ENCODE measurements around the gene MORN1. TPM values are rescaled to one million over a fixed set of nuclear protein-coding genes. Genes with fewer than 3 reads are reported as not detected.
A peak's percentile ranks its signal among the peaks of the same experiment; 100 is the strongest.

The MORN1 gene
- total and polyA plus RNA-seq, 9 of the 15 experiments (the other 6 are each of a cell fraction or from before 2014, with no cell fraction given) = 0.24 to 9.3 (median 4.2) TPM

GRCh38 chr1:2376261-2376741 lies 15.1 kb downstream of the MORN1 start (continued):
- TF ChIP-seq HMGN3 (IDR thresholded peaks at IDR 0.05; ENCODE audit: borderline replicate concordance, extremely low read depth, insufficient read length, low read depth, low read length) = no peak
- TF ChIP-seq MTA1 (IDR thresholded peaks at IDR 0.05; ENCODE audit: borderline replicate concordance) = no peak

GRCh38 chr1:2375923-2376260 lies 15.5 kb downstream of the MORN1 start:
- intact Hi-C loops (cut with micrococcal nuclease) = loop anchor here (10.0 kb wide), 1 partner anchor 61 kb away; no protein-coding TSS in a partner anchor
- DNase-seq (ENCODE audit: extremely low read depth in 1 of 4, low spot score in 3 of 4) = no peak
- no peak for ATAC-seq
- no peaks in the 10 kb centered on the region for H3K79me2 ChIP-seq (ENCODE audit: control insufficient read depth, insufficient read depth, low read length)
- no peaks in the 10 kb centered on the region for H3K36me3 ChIP-seq (ENCODE audit: control insufficient read depth, insufficient read depth, low read length)
- H3K4me3 ChIP-seq = no peak overlapping the region
- H3K27ac ChIP-seq (ENCODE audit: extremely low read depth, low read depth, low read length) = no peak overlapping the region
- H3K9ac ChIP-seq (ENCODE audit: insufficient read depth in 1 of 2, low read depth in 2 of 2, low read length in 2 of 2) = no peak overlapping the region; a peak in 1 of 4 replicates
- CTCF ChIA-PET (ENCODE audit: low intra/inter-chr PET ratio) = no interaction called here
- TF ChIP-seq POLR2G (IDR thresholded peaks at IDR 0.05; ENCODE audit: low read depth, low read length) (peak; percentile 8), ATF2 (CRISPR knock-in tag; IDR thresholded peaks at IDR 0.05) (0 out of 2 replicates have a peak, but pooled peaks have one; percentile 54), LCOR (CRISPR knock-in tag; IDR thresholded peaks at IDR 0.05) (no peak)
- in situ Hi-C loops (cut with MboI) = loop anchor here (10.0 kb wide), 1 partner anchor 181 kb away; the partner anchor contains the start of gene FAAP20
- H3K9me3 ChIP-seq (replicated peaks; ENCODE audit: control insufficient read depth, insufficient read depth, low read depth, low read length) = no peaks in the 10 kb centered on the region
- H3K4me1 ChIP-seq (replicated peaks in 1 of 2; ENCODE audit: control insufficient read depth in 2 of 2, insufficient read depth in 2 of 2, low read length in 2 of 2) = peaks cover 0 to 52% of the 10 kb centered on the region in 2 experiments; a peak in 1 of 5 replicates
- H3K9me1 ChIP-seq (ENCODE audit: control insufficient read depth, insufficient read depth, low read length) = no peaks in the 10 kb centered on the region
- H4K20me1 ChIP-seq (replicated peaks; ENCODE audit: control insufficient read depth, insufficient read depth, low read length) = peaks cover 10% of the 10 kb centered on the region
- POLR2A ChIA-PET = no interaction called here
- 4% methylated on average over 7 of the region's 7 CpGs for WGBS (ENCODE audit: insufficient coverage, low coverage, missing lambda C conversion rate)
- peaks cover 66 to 97% of the 10 kb centered on the region in 2 experiments for H3K27me3 ChIP-seq (ENCODE audit: control insufficient read depth in 2 of 2, insufficient read depth in 2 of 2, low read length in 2 of 2)
- FAIRE-seq = no peak
- H3K4me2 ChIP-seq (ENCODE audit: insufficient read depth, low read length) = no peak overlapping the region
- no TSS peak for BruUV-seq (replicated peaks)
- H2AFZ ChIP-seq (ENCODE audit: low read depth, low read length) = no peak overlapping the region

Measured in K562 (cell line).